ENCODE measurements around the gene KLHL33. TPM values are rescaled to one million over a fixed set of nuclear protein-coding genes. Genes with fewer than 3 reads are reported as not detected.
A peak's percentile ranks its signal among the peaks of the same experiment; 100 is the strongest.

KLHL33 gene
- total and polyA plus RNA-seq, 8 donors: 0.08 to 0.34 (median 0.13) TPM

GRCh38 chr14:20384886-20385285, 51.1 kb downstream of the KLHL33 start:
- peaks cover 0 to 81% (median 45%) of the 10 kb centered on the region in 3 donors for H3K36me3 ChIP-seq
- 96 to 100% methylated on average over 5 of the region's 5 CpGs for WGBS, 2 donors

GRCh38 chr14:20384321-20384720, 51.6 kb downstream of the KLHL33 start:
- Histone ChIP-seq H3K4me1 (no peaks in the 10 kb centered on the region), H3K27ac (no peak overlapping the region), H3K9me3 (no peaks in the 10 kb centered on the region), H3K4me3 (no peak overlapping the region), H3K36me3 (peaks cover 0 to 81% (median 48%) of the 10 kb centered on the region in 3 donors), H3K27me3 (no peaks in the 10 kb centered on the region)
- intact Hi-C loops (cut with DNase I): no loop called here
- ATAC-seq (no peak), DNase-seq (no peak), FAIRE-seq (no peak)
- TF ChIP-seq CTCF (IDR thresholded peaks at IDR 0.05): no peak
- 88 to 96% methylated on average over 7 of the region's 7 CpGs for WGBS, 2 donors

More at GRCh38 chr14:20384886-20385285, 51.1 kb downstream of the KLHL33 start:
- H3K27me3 ChIP-seq: no peaks in the 10 kb centered on the region
- DNase-seq (no peak), ATAC-seq (no peak), FAIRE-seq (no peak)
- no peak overlapping the region for H3K4me3 ChIP-seq
- no peaks in the 10 kb centered on the region for H3K9me3 ChIP-seq
- H3K4me1 ChIP-seq: no peaks in the 10 kb centered on the region
- H3K27ac ChIP-seq: no peak overlapping the region
- intact Hi-C loops (cut with DNase I): no loop called here
- TF ChIP-seq CTCF (IDR thresholded peaks at IDR 0.05): no peak

GRCh38 chr14:20383636-20384035, 52.3 kb downstream of the KLHL33 start:
- WGBS, 2 donors: 89 to 95% methylated on average over 5 of the region's 5 CpGs
- Histone ChIP-seq H3K27me3 (no peaks in the 10 kb centered on the region), H3K36me3 (peaks cover 0 to 81% (median 49%) of the 10 kb centered on the region in 3 donors), H3K4me1 (no peaks in the 10 kb centered on the region), H3K9me3 (no peaks in the 10 kb centered on the region), H3K4me3 (no peak overlapping the region), H3K27ac (no peak overlapping the region)
- DNase-seq (no peak), FAIRE-seq (no peak), ATAC-seq (no peak)
- intact Hi-C loops (cut with DNase I): no loop called here
- TF ChIP-seq CTCF (IDR thresholded peaks at IDR 0.05): no peak

GRCh38 chr14:20383032-20383431, 52.9 kb downstream of the KLHL33 start:
- Histone ChIP-seq H3K4me3 (no peak overlapping the region), H3K36me3 (peaks cover 0 to 81% (median 43%) of the 10 kb centered on the region in 3 donors), H3K9me3 (no peaks in the 10 kb centered on the region), H3K27me3 (no peaks in the 10 kb centered on the region), H3K27ac (no peak overlapping the region), H3K4me1 (no peaks in the 10 kb centered on the region)
- DNase-seq: no peak
- 93 to 94% methylated on average over 10 of the region's 10 CpGs for WGBS, 2 donors
- no peak for ATAC-seq
- no peak for TF ChIP-seq CTCF (IDR thresholded peaks at IDR 0.05)
- intact Hi-C loops (cut with DNase I): no loop called here
- no peak for FAIRE-seq

- peak in 1 of 6 donors; percentile 4 for DNase-seq
- no peak overlapping the region for H3K27ac ChIP-seq
- intact Hi-C loops (cut with DNase I): no loop called here
- 94 to 96% methylated on average over 12 of the region's 12 CpGs for WGBS, 2 donors
- no peak for FAIRE-seq
- TF ChIP-seq CTCF (IDR thresholded peaks at IDR 0.05): no peak
- H3K27me3 ChIP-seq: no peaks in the 10 kb centered on the region
- H3K4me1 ChIP-seq: no peaks in the 10 kb centered on the region
- peaks cover 0 to 81% (median 40%) of the 10 kb centered on the region in 3 donors for H3K36me3 ChIP-seq
- no peak overlapping the region for H3K4me3 ChIP-seq
- ATAC-seq: no peak
- H3K9me3 ChIP-seq: no peaks in the 10 kb centered on the region
Observed at GRCh38 chr14:20382526-20382925, 53.4 kb downstream of the KLHL33 start.
